Measurements from ENCODE around the gene POC5. TPM values are rescaled to one million over a fixed set of nuclear protein-coding genes. Genes with fewer than 3 reads are reported as not detected.

The POC5 gene
- total and polyA plus RNA-seq, 2 of the 13 experiments (the other 11 are each of a cell fraction or from before 2014, with no cell fraction given): 6.9 to 9.3 TPM

- TF ChIP-seq PBX2 (CRISPR knock-in tag; IDR thresholded peaks at IDR 0.05): no peak
These were observed at the start of gene POC5 (continued) for GRCh38 chr5:75717082-75717922.

- no peaks in the 10 kb centered on the region for H3K27me3 ChIP-seq (ENCODE audit: control insufficient read depth in 1 of 2, insufficient read depth in 2 of 2, low read length in 2 of 2)
- no peak for ATAC-seq
- no peak for FAIRE-seq
- no TSS peak for BruUV-seq (replicated peaks)
- in situ Hi-C loops (cut with HindIII; ENCODE audit: extremely low pct_ligation_motif_present, low pct_unique_long_range_greater_than_20kb) (no loop called here), intact Hi-C loops (cut with micrococcal nuclease; ENCODE audit: unreplicated experiment) (no loop called here)
- no peak overlapping the region for H3K9ac ChIP-seq (ENCODE audit: insufficient read depth, low read depth, low read length)
- no peaks in the 10 kb centered on the region for H4K20me1 ChIP-seq (ENCODE audit: insufficient read depth, low read length)
- DNase-seq (ENCODE audit: low spot score): no peak
- H3K79me2 ChIP-seq (ENCODE audit: insufficient read depth, low read length): no peaks in the 10 kb centered on the region
- WGBS (ENCODE audit: low lambda C conversion rate): 6% methylated on average over 5 of the region's 5 CpGs
- CTCF ChIA-PET (ENCODE audit: low intra/inter-chr PET ratio, low total read pairs): no interaction called here
- no peaks in the 10 kb centered on the region for H3K4me1 ChIP-seq (ENCODE audit: insufficient read depth, low read length)
- no peaks in the 10 kb centered on the region for H3K9me3 ChIP-seq (ENCODE audit: low read length)
- no peak overlapping the region for H3K4me2 ChIP-seq (ENCODE audit: low read depth, low read length)
- H3K36me3 ChIP-seq (replicated peaks in 1 of 2; ENCODE audit: control insufficient read depth in 1 of 2, insufficient read depth in 2 of 2, low read length in 2 of 2): no peaks in the 10 kb centered on the region
- H3K4me3 ChIP-seq (replicated peaks in 1 of 3; ENCODE audit: insufficient read depth in 1 of 3, low read depth in 2 of 3, low read length in 3 of 3): no peak overlapping the region
- no peak overlapping the region for H3K27ac ChIP-seq (ENCODE audit: extremely low read length, insufficient read depth, low read length)
- POLR2A ChIA-PET: no interaction called here
- no peak overlapping the region for H2AFZ ChIP-seq (ENCODE audit: low read length)
- TF ChIP-seq SNRNP70 (IDR thresholded peaks at IDR 0.05; ENCODE audit: low read depth, low read length): no peak
- TF ChIP-seq SMAD9 (CRISPR knock-in tag; IDR thresholded peaks at IDR 0.05): no peak
- no peak for TF ChIP-seq TP53 (CRISPR knock-in tag; conservative IDR thresholded peaks at IDR 0.05)
- TF ChIP-seq TOE1 (CRISPR knock-in tag; IDR thresholded peaks at IDR 0.05): no peak
- no peak for TF ChIP-seq SKI (IDR thresholded peaks at IDR 0.05; ENCODE audit: partially characterized antibody)
- TF ChIP-seq HDAC1 (CRISPR knock-in tag; IDR thresholded peaks at IDR 0.05): no peak
- TF ChIP-seq ZNF580 (CRISPR knock-in tag; IDR thresholded peaks at IDR 0.05; ENCODE audit: borderline replicate concordance, low read depth): no peak
- no peak for TF ChIP-seq ZNF329 (CRISPR knock-in tag; IDR thresholded peaks at IDR 0.05; ENCODE audit: low read depth)
- TF ChIP-seq ZFP41 (CRISPR knock-in tag; IDR thresholded peaks at IDR 0.05; ENCODE audit: borderline replicate concordance): no peak
- TF ChIP-seq ZNF512 (CRISPR knock-in tag; IDR thresholded peaks at IDR 0.05): no peak
- TF ChIP-seq ZNF549 (CRISPR knock-in tag; IDR thresholded peaks at IDR 0.05): no peak
- no peak for TF ChIP-seq SCMH1 (CRISPR knock-in tag; IDR thresholded peaks at IDR 0.05; ENCODE audit: borderline replicate concordance)
- TF ChIP-seq ZBTB1 (CRISPR knock-in tag; IDR thresholded peaks at IDR 0.05; ENCODE audit: borderline replicate concordance): no peak
- TF ChIP-seq ZHX1 (CRISPR knock-in tag; IDR thresholded peaks at IDR 0.05; ENCODE audit: low read depth): no peak
- TF ChIP-seq SIX4 (CRISPR knock-in tag; IDR thresholded peaks at IDR 0.05): no peak
- no peak for TF ChIP-seq GZF1 (CRISPR knock-in tag; IDR thresholded peaks at IDR 0.05)
- no peak for TF ChIP-seq ELF4 (CRISPR knock-in tag; IDR thresholded peaks at IDR 0.05; ENCODE audit: borderline replicate concordance)
These were observed 40.9 kb upstream of the POC5 start for GRCh38 chr5:75758116-75758515.
